Ascending aorta (tissue), 2 donors: ENCODE measurements around the gene IDUA. TPM values are rescaled to one million over a fixed set of nuclear protein-coding genes. Genes with fewer than 3 reads are reported as not detected.

Experiments used
- DNase-seq, 2 donors: peaks; one replicate each; pipeline ENCODE4 v3.0.0-alpha.2; 2019; ENCODE audit warnings: low spot score in 2 of 2
- H3K27ac ChIP-seq, 2 donors: fragments of 200-600 bp; sonication (generic); one replicate each; pipeline ENCODE4 v1.5.1; 2016 to 2017; ENCODE audit warnings: mild to moderate bottlenecking in 1 of 2
- H3K27me3 ChIP-seq: fragments of 200-600 bp; sonication (generic); one replicate; pipeline ENCODE4 v1.5.1; 2017
- H3K36me3 ChIP-seq, 2 donors: fragments of 200-600 bp; sonication (generic); one replicate each; pipeline ENCODE4 v1.5.1; 2016
- H3K4me1 ChIP-seq, 2 donors: fragments of 200-600 bp; sonication (generic); one replicate each; pipeline ENCODE4 v1.5.1; 2016 to 2017; ENCODE audit warnings: mild to moderate bottlenecking in 1 of 2
- H3K4me3 ChIP-seq, 2 donors: fragments of 200-600 bp; sonication (generic); one replicate each; pipeline ENCODE4 v1.5.1; 2016 to 2017; ENCODE audit warnings: mild to moderate bottlenecking in 1 of 2
- H3K9me3 ChIP-seq, 2 donors: fragments of 200-600 bp; sonication (generic); one replicate each; pipeline ENCODE4 v1.5.1; 2016
- intact Hi-C: fragments of 100-400 bp; cut with DNase I; formaldehyde crosslinking; loops from one replicate; pipeline ENCODE4 v1.15.1; 2023
- total RNA-seq: library from RNA; depleted of rRNA; stranded (reverse); fragments of >200 nt; gene quantifications from one replicate; pipeline ENCODE4 v1.1.0, GENCODE V29; 2016
- TF ChIP-seq, protein P1 (sequence below), 3 experiments: fragments of 200-600 bp in 2 of 3; fragments of 450-650 bp in 1 of 3; sonication (generic) in 2 of 3; IDR thresholded peaks; one replicate each; pipeline ENCODE4 v1.5.1; 2016 to 2019; ENCODE audit warnings: antibody characterized with exemption in 3 of 3, mild to moderate bottlenecking in 1 of 3, moderate library complexity in 1 of 3

The IDUA gene
- total RNA-seq, 1 donor from 2014 or later, result 118 TPM

DNA sequence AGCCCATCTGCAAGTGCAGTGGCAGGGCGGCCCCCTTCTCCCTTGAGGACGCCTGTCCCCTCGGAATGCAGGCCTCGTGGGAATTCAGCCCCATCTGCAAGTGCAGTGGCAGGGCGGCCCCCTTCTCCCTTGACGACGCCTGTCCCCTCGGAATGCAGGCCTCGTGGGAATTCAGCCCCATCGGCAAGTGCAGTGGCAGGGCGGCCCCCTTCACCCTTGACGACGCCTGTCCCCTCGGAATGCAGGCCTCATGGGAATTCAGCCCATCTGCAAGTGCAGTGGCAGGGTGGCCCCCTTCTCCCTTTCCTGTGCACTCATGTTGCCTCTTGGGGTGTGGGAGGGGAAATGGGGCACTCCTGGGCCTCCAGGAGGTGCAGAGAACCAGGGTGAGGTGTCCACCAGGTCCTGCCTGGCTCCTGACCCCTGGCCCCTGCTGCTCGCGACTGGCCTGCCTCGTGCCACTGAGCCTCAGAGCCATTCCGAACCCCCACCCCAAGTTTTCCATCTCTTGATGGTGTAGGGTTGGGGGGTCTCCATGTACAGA is 13.1 kb downstream of the IDUA start:
- TF ChIP-seq, protein P1, sequence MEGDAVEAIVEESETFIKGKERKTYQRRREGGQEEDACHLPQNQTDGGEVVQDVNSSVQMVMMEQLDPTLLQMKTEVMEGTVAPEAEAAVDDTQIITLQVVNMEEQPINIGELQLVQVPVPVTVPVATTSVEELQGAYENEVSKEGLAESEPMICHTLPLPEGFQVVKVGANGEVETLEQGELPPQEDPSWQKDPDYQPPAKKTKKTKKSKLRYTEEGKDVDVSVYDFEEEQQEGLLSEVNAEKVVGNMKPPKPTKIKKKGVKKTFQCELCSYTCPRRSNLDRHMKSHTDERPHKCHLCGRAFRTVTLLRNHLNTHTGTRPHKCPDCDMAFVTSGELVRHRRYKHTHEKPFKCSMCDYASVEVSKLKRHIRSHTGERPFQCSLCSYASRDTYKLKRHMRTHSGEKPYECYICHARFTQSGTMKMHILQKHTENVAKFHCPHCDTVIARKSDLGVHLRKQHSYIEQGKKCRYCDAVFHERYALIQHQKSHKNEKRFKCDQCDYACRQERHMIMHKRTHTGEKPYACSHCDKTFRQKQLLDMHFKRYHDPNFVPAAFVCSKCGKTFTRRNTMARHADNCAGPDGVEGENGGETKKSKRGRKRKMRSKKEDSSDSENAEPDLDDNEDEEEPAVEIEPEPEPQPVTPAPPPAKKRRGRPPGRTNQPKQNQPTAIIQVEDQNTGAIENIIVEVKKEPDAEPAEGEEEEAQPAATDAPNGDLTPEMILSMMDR (IDR thresholded peaks at IDR 0.05), result no peak
- Histone ChIP-seq H3K36me3 (no peaks in the 10 kb centered on the region), H3K27me3 (peaks cover 50% of the 10 kb centered on the region), H3K9me3 (no peaks in the 10 kb centered on the region), H3K27ac (no peak overlapping the region), H3K4me3 (no peak overlapping the region), H3K4me1 (peaks cover 8 to 12% of the 10 kb centered on the region in 2 donors)
- no peak for DNase-seq
- intact Hi-C loops, result no loop called here

DNA sequence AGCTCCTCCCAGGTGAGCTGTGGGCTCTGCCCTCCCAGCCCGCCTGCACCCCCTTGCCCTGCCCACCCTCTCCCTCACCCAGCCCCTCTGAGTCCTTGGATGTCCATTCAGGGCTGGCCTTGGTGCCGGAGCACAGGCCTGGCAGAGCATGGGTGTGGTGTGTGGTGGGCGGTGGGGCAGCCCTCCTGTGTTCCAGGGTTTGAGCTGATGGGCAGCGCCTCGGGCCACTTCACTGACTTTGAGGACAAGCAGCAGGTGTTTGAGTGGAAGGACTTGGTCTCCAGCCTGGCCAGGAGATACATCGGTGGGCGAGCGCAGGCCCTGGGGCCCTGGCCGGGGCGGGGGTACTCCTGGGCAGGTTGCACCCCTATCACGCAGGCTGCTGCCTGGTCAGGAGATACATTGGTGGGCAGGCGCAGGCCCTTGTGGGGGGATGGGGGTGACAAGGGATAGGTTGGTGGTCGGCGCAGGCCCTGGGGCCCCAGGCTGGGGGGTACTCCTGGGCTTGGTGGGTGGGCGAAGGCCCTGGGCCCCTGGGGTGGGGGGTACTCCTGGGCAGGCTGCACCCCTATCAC is 13.9 kb downstream of the IDUA start:
- Histone ChIP-seq H3K9me3 (no peaks in the 10 kb centered on the region), H3K27me3 (peaks cover 50% of the 10 kb centered on the region), H3K4me3 (no peak overlapping the region), H3K4me1 (peaks cover 8 to 12% of the 10 kb centered on the region in 2 donors), H3K36me3 (no peaks in the 10 kb centered on the region), H3K27ac (no peak overlapping the region)
- no peak for DNase-seq
- TF ChIP-seq, protein P1 (IDR thresholded peaks at IDR 0.05), result no peak
- intact Hi-C loops, result no loop called here

DNA sequence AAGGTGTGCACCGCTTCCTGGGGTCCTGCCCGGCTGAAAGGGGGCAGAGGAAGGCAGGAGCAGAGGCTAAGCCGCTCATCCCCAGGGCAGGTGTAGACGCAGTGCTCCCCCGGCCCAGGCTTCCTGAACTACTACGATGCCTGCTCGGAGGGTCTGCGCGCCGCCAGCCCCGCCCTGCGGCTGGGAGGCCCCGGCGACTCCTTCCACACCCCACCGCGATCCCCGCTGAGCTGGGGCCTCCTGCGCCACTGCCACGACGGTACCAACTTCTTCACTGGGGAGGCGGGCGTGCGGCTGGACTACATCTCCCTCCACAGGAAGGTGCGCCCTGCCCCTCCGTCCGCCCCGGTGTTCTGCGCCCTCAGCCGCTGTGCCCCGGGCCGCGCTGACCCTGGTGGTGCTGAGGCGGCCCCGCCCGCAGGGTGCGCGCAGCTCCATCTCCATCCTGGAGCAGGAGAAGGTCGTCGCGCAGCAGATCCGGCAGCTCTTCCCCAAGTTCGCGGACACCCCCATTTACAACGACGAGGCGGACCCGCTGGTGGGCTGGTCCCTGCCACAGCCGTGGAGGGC is 14.8 kb downstream of the IDUA start:
- DNase-seq, result no peak
- Histone ChIP-seq H3K4me3 (peak overlapping the region in 1 of 2 donors; percentile 0), H3K4me1 (peaks cover 8 to 12% of the 10 kb centered on the region in 2 donors), H3K9me3 (no peaks in the 10 kb centered on the region), H3K36me3 (no peaks in the 10 kb centered on the region), H3K27me3 (peaks cover 48% of the 10 kb centered on the region), H3K27ac (no peak overlapping the region)
- intact Hi-C loops, result no loop called here
- TF ChIP-seq, protein P1 (IDR thresholded peaks at IDR 0.05), result no peak

DNA sequence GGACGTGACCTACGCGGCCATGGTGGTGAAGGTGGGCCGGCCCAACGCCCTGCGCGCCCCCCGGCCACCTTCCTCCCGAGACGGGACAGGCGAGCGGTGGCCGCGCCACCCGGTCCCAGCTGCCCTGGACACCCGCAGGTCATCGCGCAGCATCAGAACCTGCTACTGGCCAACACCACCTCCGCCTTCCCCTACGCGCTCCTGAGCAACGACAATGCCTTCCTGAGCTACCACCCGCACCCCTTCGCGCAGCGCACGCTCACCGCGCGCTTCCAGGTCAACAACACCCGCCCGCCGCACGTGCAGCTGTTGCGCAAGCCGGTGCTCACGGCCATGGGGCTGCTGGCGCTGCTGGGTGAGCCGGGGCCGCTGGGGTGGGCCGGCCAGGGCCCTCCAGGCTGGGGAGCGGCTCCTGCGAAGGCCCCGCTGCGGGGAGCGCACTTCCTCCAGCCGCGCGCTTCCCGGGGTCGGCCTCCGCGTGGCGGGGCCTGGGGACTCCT is 15.3 kb downstream of the IDUA start:
- DNase-seq, result no peak
- peaks cover 43% of the 10 kb centered on the region for H3K27me3 ChIP-seq
- TF ChIP-seq, protein P1 (IDR thresholded peaks at IDR 0.05), result no peak
- intact Hi-C loops, result no loop called here
- no peaks in the 10 kb centered on the region for H3K36me3 ChIP-seq
- peaks cover 8 to 9% of the 10 kb centered on the region in 2 donors for H3K4me1 ChIP-seq
- no peak overlapping the region for H3K27ac ChIP-seq
- H3K9me3 ChIP-seq, result no peaks in the 10 kb centered on the region
- H3K4me3 ChIP-seq, result peak overlapping the region; percentile 0 to 7

DNA sequence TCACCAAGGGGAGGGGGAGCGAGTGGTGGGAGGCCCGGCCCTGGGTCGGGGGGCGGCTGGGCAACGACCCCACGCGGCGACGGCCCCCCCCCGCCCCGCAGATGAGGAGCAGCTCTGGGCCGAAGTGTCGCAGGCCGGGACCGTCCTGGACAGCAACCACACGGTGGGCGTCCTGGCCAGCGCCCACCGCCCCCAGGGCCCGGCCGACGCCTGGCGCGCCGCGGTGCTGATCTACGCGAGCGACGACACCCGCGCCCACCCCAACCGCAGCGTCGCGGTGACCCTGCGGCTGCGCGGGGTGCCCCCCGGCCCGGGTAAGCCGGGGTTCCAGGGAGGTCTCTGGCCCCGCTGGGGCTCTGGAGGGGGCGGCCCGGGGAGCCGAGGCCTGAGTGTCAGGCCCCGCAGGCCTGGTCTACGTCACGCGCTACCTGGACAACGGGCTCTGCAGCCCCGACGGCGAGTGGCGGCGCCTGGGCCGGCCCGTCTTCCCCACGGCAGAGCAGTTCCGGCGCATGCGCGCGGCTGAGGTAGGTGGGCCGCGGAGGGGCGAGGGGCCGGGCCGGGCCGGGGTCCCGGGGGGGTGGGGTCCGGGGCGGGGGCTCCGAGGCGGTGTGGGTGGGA is 15.9 kb downstream of the IDUA start:
- H3K9me3 ChIP-seq, result no peaks in the 10 kb centered on the region
- H3K27me3 ChIP-seq, result peaks cover 43% of the 10 kb centered on the region
- TF ChIP-seq, protein P1 (IDR thresholded peaks at IDR 0.05), result no peak
- H3K4me1 ChIP-seq, result peaks cover 8 to 9% of the 10 kb centered on the region in 2 donors
- H3K4me3 ChIP-seq, result peak overlapping the region; percentile 15 to 31
- no peak for DNase-seq
- H3K36me3 ChIP-seq, result no peaks in the 10 kb centered on the region
- intact Hi-C loops, result no loop called here
- H3K27ac ChIP-seq, result no peak overlapping the region
